ENCODE data around the gene KIF4A.

DNA sequence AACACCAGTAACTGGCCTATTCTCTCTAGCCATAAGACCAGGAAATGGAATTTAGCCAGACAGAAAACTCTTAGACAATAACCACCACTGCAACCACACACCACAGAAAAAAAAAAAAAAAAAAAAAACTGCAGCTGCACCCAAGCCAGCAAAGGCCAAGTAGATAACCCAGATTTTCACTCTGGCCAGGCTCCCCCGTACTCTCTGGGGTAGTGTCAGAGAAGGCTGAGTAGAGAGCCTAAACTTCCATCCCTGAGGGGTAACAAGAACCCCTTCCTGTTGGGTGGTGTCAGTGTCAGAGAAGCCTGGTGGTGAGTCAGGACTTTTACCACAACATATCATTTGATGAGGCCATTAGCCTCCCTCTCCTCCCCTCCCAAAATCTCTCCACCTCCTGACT, 149.1 kb downstream of the KIF4A start:
- TF ChIP-seq, protein P1, sequence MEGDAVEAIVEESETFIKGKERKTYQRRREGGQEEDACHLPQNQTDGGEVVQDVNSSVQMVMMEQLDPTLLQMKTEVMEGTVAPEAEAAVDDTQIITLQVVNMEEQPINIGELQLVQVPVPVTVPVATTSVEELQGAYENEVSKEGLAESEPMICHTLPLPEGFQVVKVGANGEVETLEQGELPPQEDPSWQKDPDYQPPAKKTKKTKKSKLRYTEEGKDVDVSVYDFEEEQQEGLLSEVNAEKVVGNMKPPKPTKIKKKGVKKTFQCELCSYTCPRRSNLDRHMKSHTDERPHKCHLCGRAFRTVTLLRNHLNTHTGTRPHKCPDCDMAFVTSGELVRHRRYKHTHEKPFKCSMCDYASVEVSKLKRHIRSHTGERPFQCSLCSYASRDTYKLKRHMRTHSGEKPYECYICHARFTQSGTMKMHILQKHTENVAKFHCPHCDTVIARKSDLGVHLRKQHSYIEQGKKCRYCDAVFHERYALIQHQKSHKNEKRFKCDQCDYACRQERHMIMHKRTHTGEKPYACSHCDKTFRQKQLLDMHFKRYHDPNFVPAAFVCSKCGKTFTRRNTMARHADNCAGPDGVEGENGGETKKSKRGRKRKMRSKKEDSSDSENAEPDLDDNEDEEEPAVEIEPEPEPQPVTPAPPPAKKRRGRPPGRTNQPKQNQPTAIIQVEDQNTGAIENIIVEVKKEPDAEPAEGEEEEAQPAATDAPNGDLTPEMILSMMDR (IDR thresholded peaks at IDR 0.05): no peak
- TF ChIP-seq POLR2AphosphoS5 (IDR thresholded peaks at IDR 0.05) (no peak), POLR2A (IDR thresholded peaks at IDR 0.05) (no peak)

All from prostate gland (tissue), 2 donors.